Endothelial cell of umbilical vein (primary cell): ENCODE measurements around the gene PLPPR2. TPM values are rescaled to one million over a fixed set of nuclear protein-coding genes. Genes with fewer than 3 reads are reported as not detected.

ENCODE experiments used
- BruUV-seq: library from RNA; stranded (reverse); fragments of 400-500 nt; replicated peaks from 2 replicates; lab custom pipeline; 2021; lab: Mats Ljungman, UMichigan
- CTCF ChIA-PET: fragments of 300-600, 350-600 bp; sonication (Branson Sonifier 250); formaldehyde crosslinking; loops from one replicate; lab custom pipeline; 2021; ENCODE audit warnings: antibody characterized with exemption, inconsistent platforms; lab: Charles Lee
- POLR2A ChIA-PET: fragments of 300-600, 350-600 bp; sonication (Branson Sonifier 250); formaldehyde crosslinking; loops from one replicate; lab custom pipeline; 2021; ENCODE audit warnings: antibody characterized with exemption, inconsistent platforms; lab: Charles Lee
- DNase-seq: peaks from one replicate; pipeline ENCODE4 v3.0.0-alpha.2; 2011; ENCODE audit warnings: low read depth, low spot score
- FAIRE-seq: peaks from 2 replicates; lab custom pipeline; 2011; peaks lifted over from hg19 to GRCh38; lab: Jason Lieb, UNC
- H2AFZ ChIP-seq: 2 replicates; pipeline ENCODE4 v1.6.0; 2012; ENCODE audit warnings: low read depth, low read length, control low read depth, inconsistent platforms
- H3K27ac ChIP-seq: 2 replicates; pipeline ENCODE4 v1.5.1; 2011; ENCODE audit warnings: low read depth, mild to moderate bottlenecking, control low read depth, low read length, moderate library complexity; ENCODE audit not compliant: insufficient read depth
- H3K27me3 ChIP-seq, 2 experiments: 2 replicates each; pipeline versions ENCODE4 v1.6.0 to v1.6.1; 2011; ENCODE audit warnings: low read length in 2 of 2, mixed read lengths in 1 of 2; ENCODE audit not compliant: control insufficient read depth in 2 of 2, insufficient read depth in 2 of 2
- H3K36me3 ChIP-seq, 2 experiments: 2 replicates in 1 of 2; 3 replicates in 1 of 2; pipeline ENCODE4 v1.5.1; 2011; ENCODE audit warnings: low read length in 2 of 2, mild to moderate bottlenecking in 1 of 2, moderate library complexity in 1 of 2; ENCODE audit not compliant: control insufficient read depth in 2 of 2, insufficient read depth in 2 of 2; ENCODE audit errors: extremely low read depth in 1 of 2
- H3K4me1 ChIP-seq: 3 replicates; pipeline ENCODE4 v1.5.1; 2011; ENCODE audit warnings: mild to moderate bottlenecking, low read length; ENCODE audit not compliant: control insufficient read depth, insufficient read depth; ENCODE audit errors: extremely low read depth
- H3K4me2 ChIP-seq: 2 replicates; pipeline ENCODE4 v1.6.1; 2011; ENCODE audit warnings: low read length, control low read depth, mixed read lengths; ENCODE audit not compliant: insufficient read depth
- H3K4me3 ChIP-seq, 3 experiments: fragments of 200-600 bp in 1 of 3; sonication (generic), shearing (Covaris generic) in 1 of 3; replicated peaks in 1 of 3; 2 replicates each; pipeline ENCODE4 v1.5.1; 2011 to 2016; ENCODE audit warnings: control low read depth in 3 of 3, low read length in 3 of 3, mild to moderate bottlenecking in 2 of 3, inconsistent platforms in 1 of 3, low read depth in 1 of 3, moderate library complexity in 1 of 3; ENCODE audit not compliant: insufficient read depth in 1 of 3
- H3K79me2 ChIP-seq: 2 replicates; pipeline ENCODE4 v1.6.0; 2012; ENCODE audit warnings: low read length, inconsistent platforms; ENCODE audit not compliant: control insufficient read depth, insufficient read depth
- H3K9ac ChIP-seq: replicated peaks from 2 replicates; pipeline ENCODE3; 2011; ENCODE audit warnings: low read length, control low read depth; ENCODE audit not compliant: insufficient read depth; ENCODE audit errors: extremely low read depth
- H3K9me1 ChIP-seq: replicated peaks from 3 replicates; pipeline ENCODE4 v1.6.0; 2011; ENCODE audit warnings: mild to moderate bottlenecking, low read length; ENCODE audit not compliant: control insufficient read depth, insufficient read depth; ENCODE audit errors: extremely low read depth
- H3K9me3 ChIP-seq: replicated peaks from 2 replicates; pipeline ENCODE4 v1.5.1; 2012; ENCODE audit warnings: low read length, inconsistent platforms; ENCODE audit not compliant: control insufficient read depth, insufficient read depth
- H4K20me1 ChIP-seq: replicated peaks from 2 replicates; pipeline ENCODE3; 2011; ENCODE audit warnings: mild to moderate bottlenecking, low read length; ENCODE audit not compliant: control insufficient read depth, insufficient read depth; ENCODE audit errors: extremely low read depth
- CTCF ChIP-seq, 2 donors: IDR thresholded peaks; 1 replicate in 1 of 2; 2 replicates in 1 of 2; pipeline ENCODE4 v1.5.1; 2011; ENCODE audit warnings: low read length in 2 of 2, mild to moderate bottlenecking in 2 of 2, moderate library complexity in 2 of 2, control low read depth in 1 of 2, inconsistent platforms in 1 of 2, low read depth in 1 of 2; ENCODE audit not compliant: insufficient read depth in 1 of 2; ENCODE audit errors: extremely low read depth in 1 of 2
- EZH2 ChIP-seq: IDR thresholded peaks from 2 replicates; pipeline ENCODE4 v1.6.1; 2012; ENCODE audit warnings: borderline replicate concordance, low read depth, mild to moderate bottlenecking, moderate library complexity, low read length, inconsistent platforms; ENCODE audit not compliant: severe bottlenecking
- FOS ChIP-seq: IDR thresholded peaks from 2 replicates; pipeline ENCODE4 v1.6.1; 2011; ENCODE audit warnings: mild to moderate bottlenecking, low read length, moderate library complexity, borderline replicate concordance; ENCODE audit not compliant: insufficient read depth
- GATA2 ChIP-seq: IDR thresholded peaks from 2 replicates; pipeline ENCODE4 v1.7.0; 2011; ENCODE audit warnings: low read depth, mild to moderate bottlenecking, moderate library complexity, mixed read lengths, low read length; ENCODE audit not compliant: insufficient read length, insufficient read depth
- JUN ChIP-seq: IDR thresholded peaks from 2 replicates; pipeline ENCODE4 v1.6.1; 2011; ENCODE audit warnings: borderline replicate concordance, low read depth; ENCODE audit not compliant: insufficient read length, insufficient read depth
- MAX ChIP-seq: IDR thresholded peaks from 2 replicates; pipeline ENCODE4 v1.6.1; 2011; ENCODE audit not compliant: insufficient read depth, insufficient read length
- MYC ChIP-seq: IDR thresholded peaks from one replicate; pipeline ENCODE4 v1.6.1; 2011; ENCODE audit warnings: mild to moderate bottlenecking, low read depth, low read length
- POLR2A ChIP-seq: IDR thresholded peaks from 2 replicates; pipeline ENCODE4 v1.6.1; 2012; ENCODE audit warnings: low read depth, mild to moderate bottlenecking, control low read depth, low read length
- POLR2AphosphoS5 ChIP-seq: IDR thresholded peaks from 2 replicates; pipeline ENCODE4 v1.6.1; 2012; ENCODE audit warnings: low read depth, mild to moderate bottlenecking, control low read depth, low read length, moderate library complexity; ENCODE audit not compliant: insufficient read depth
- dilution Hi-C: fragments of 300-500 bp; cut with MboI; formaldehyde crosslinking; loops from one replicate; pipeline ENCODE4 v1.15.0; 2019; ENCODE audit warnings: low sequenced_read_pairs; ENCODE audit not compliant: extremely low pct_ligation_motif_present
- intact Hi-C: fragments of 100-400 bp; cut with micrococcal nuclease; formaldehyde crosslinking; loops from one replicate; pipeline ENCODE4 v1.10.0; 2022
- polyA plus RNA-seq, 4 experiments: library from polyadenylated mRNA; depleted of rRNA in 3 of 4; stranded (reverse) in 3 of 4; unstranded in 1 of 4; fragments of >200 nt; gene quantifications; 2 replicates each; pipeline versions ENCODE4 v1.2.1 to v1.2.3, GENCODE V29; 2011 to 2012; ENCODE audit warnings: missing spikeins in 1 of 4
- total RNA-seq: library from RNA; stranded (reverse); gene quantifications from 2 replicates; pipeline ENCODE4 v1.2.3, GENCODE V29; 2021

The PLPPR2 gene
- total and polyA plus RNA-seq, 2 donors (not counting 3 experiments of a cell fraction or from before 2014, with no cell fraction given) = 23.7 to 28.7 TPM

GRCh38 chr19:11347546-11348039 is 7.6 kb upstream of the PLPPR2 start:
- dilution Hi-C loops (no loop called here), intact Hi-C loops (no loop called here)
- Histone ChIP-seq H2AFZ (no peak overlapping the region), H3K79me2 (no peaks in the 10 kb centered on the region), H3K27ac (no peak overlapping the region), H3K4me1 (peaks cover 21% of the 10 kb centered on the region), H3K36me3 (peaks cover 0 to 2% of the 10 kb centered on the region in 2 experiments), H3K9me1 (no peaks in the 10 kb centered on the region), H3K4me3 (no peak overlapping the region), H3K9me3 (no peaks in the 10 kb centered on the region), H4K20me1 (no peaks in the 10 kb centered on the region), H3K9ac (no peak overlapping the region), H3K27me3 (no peaks in the 10 kb centered on the region), H3K4me2 (no peak overlapping the region)
- DNase-seq = no peak
- no peak for TF ChIP-seq EZH2
- TF ChIP-seq POLR2AphosphoS5 = no peak
- no peak for TF ChIP-seq JUN
- TF ChIP-seq CTCF (IDR thresholded peaks at IDR 0.05; ENCODE audit: extremely low read depth in 1 of 2, insufficient read depth in 1 of 2, low read depth in 1 of 2, low read length in 2 of 2) = no peak
- no peak for TF ChIP-seq FOS
- TF ChIP-seq MYC = no peak
- no peak for TF ChIP-seq MAX
- no peak for TF ChIP-seq GATA2
- TF ChIP-seq POLR2A = no peak
- no TSS peak for BruUV-seq
- CTCF ChIA-PET = interaction anchor here (1.6 to 1.8 kb wide), 2 partner anchors 28 to 33 kb away, joined by 9 read pairs; partner anchors contain the start of gene SWSAP1
- no peak for FAIRE-seq
- POLR2A ChIA-PET = no interaction called here
